ENCODE data around the gene BST1.
A peak's percentile ranks its signal among the peaks of the same experiment; 100 is the strongest.
"Not testable (repeated sequence)": the region's sequence is repeated elsewhere in the genome, so short reads cannot be mapped to it uniquely, and the experiment has no call there.

The BST1 gene

GRCh38 chr4:15714646-15715435 lies 12.0 kb downstream of the BST1 start:
- DNase-seq = no peak

GRCh38 chr4:15716115-15716514 lies 13.2 kb downstream of the BST1 start:
- DNase-seq = no peak

- DNase-seq = no peak
Observed at GRCh38 chr4:15717086-15717485, 14.2 kb downstream of the BST1 start.

- no peak for DNase-seq
Observed at GRCh38 chr4:15717657-15718416, 15.0 kb downstream of the BST1 start.

GRCh38 chr4:15718465-15718864 lies 15.6 kb downstream of the BST1 start:
- DNase-seq = no peak

GRCh38 chr4:15718959-15719358 lies 16.1 kb downstream of the BST1 start:
- DNase-seq = no peak

- DNase-seq = no peak
Observed at GRCh38 chr4:15719506-15719905, 16.6 kb downstream of the BST1 start.

GRCh38 chr4:15720851-15721250 lies 18.0 kb downstream of the BST1 start:
- DNase-seq = no peak

- no peak for DNase-seq
Observed at GRCh38 chr4:15725608-15726007, 22.7 kb downstream of the BST1 start.

GRCh38 chr4:15729910-15730533 lies 27.2 kb downstream of the BST1 start:
- peak; percentile 8 for DNase-seq

- DNase-seq = not testable (repeated sequence)
Observed at GRCh38 chr4:15733061-15733460, 30.2 kb downstream of the BST1 start.

- no peak for DNase-seq
Observed at GRCh38 chr4:15735536-15735935, 32.7 kb downstream of the BST1 start.

GRCh38 chr4:15736514-15737050 lies 33.7 kb downstream of the BST1 start:
- DNase-seq = no peak

GRCh38 chr4:15737255-15737654 lies 34.4 kb downstream of the BST1 start:
- DNase-seq = no peak

- DNase-seq = no peak
Observed at GRCh38 chr4:15738877-15739276, 36.0 kb downstream of the BST1 start.

GRCh38 chr4:15740764-15741404 lies 38.0 kb downstream of the BST1 start:
- no peak for DNase-seq

GRCh38 chr4:15742083-15742582 lies 39.3 kb downstream of the BST1 start:
- DNase-seq = no peak

- DNase-seq = no peak
Observed at GRCh38 chr4:15742637-15743036, 39.8 kb downstream of the BST1 start.

- no peak for DNase-seq
Observed at GRCh38 chr4:15744016-15744545, 41.2 kb downstream of the BST1 start.

- no peak for DNase-seq
Observed at GRCh38 chr4:15746110-15746509, 43.2 kb downstream of the BST1 start.

- no peak for DNase-seq
Observed at GRCh38 chr4:15749001-15749400, 46.1 kb downstream of the BST1 start.

- DNase-seq = no peak
Observed at GRCh38 chr4:15751153-15751552, 48.3 kb downstream of the BST1 start.

GRCh38 chr4:15753081-15753480 lies 50.2 kb downstream of the BST1 start:
- DNase-seq = no peak
